ENCODE measurements around the gene RALY. TPM values are rescaled to one million over a fixed set of nuclear protein-coding genes. Genes with fewer than 3 reads are reported as not detected.

Gene RALY
- total and polyA plus RNA-seq, 2 donors (not counting 3 experiments of a cell fraction or from before 2014, with no cell fraction given) = 142 to 146 TPM

GRCh38 chr20:34017610-34018009, 23.9 kb downstream of the RALY start:
- Histone ChIP-seq H3K9ac (replicated peaks; ENCODE audit: extremely low read depth, insufficient read depth, low read length) (no peak overlapping the region), H3K36me3 (ENCODE audit: control insufficient read depth in 2 of 2, extremely low read depth in 1 of 2, insufficient read depth in 2 of 2, low read length in 2 of 2) (no peaks in the 10 kb centered on the region), H3K27ac (ENCODE audit: insufficient read depth, low read depth, low read length) (no peak overlapping the region), H3K9me3 (replicated peaks; ENCODE audit: control insufficient read depth, insufficient read depth, low read length) (no peaks in the 10 kb centered on the region), H3K4me1 (ENCODE audit: control insufficient read depth, extremely low read depth, insufficient read depth, low read length) (no peaks in the 10 kb centered on the region), H3K4me2 (ENCODE audit: insufficient read depth, low read length) (no peak overlapping the region), H3K9me1 (replicated peaks; ENCODE audit: control insufficient read depth, extremely low read depth, insufficient read depth, low read length) (no peaks in the 10 kb centered on the region), H2AFZ (ENCODE audit: low read depth, low read length) (no peak overlapping the region), H3K4me3 (replicated peaks in 1 of 3; ENCODE audit: insufficient read depth in 1 of 3, low read depth in 1 of 3, low read length in 3 of 3) (no peak overlapping the region), H4K20me1 (replicated peaks; ENCODE audit: control insufficient read depth, extremely low read depth, insufficient read depth, low read length) (peaks cover 15% of the 10 kb centered on the region), H3K79me2 (ENCODE audit: control insufficient read depth, insufficient read depth, low read length) (peaks cover 87% of the 10 kb centered on the region), H3K27me3 (ENCODE audit: control insufficient read depth in 2 of 2, insufficient read depth in 2 of 2, low read length in 2 of 2) (no peaks in the 10 kb centered on the region)
- ChIA-PET POLR2A (no interaction called here), CTCF (interaction anchor here (0.7 to 1.6 kb wide), 4 partner anchors 8 to 155 kb away, joined by 3 read pairs; no protein-coding TSS in a partner anchor)
- DNase-seq (ENCODE audit: low read depth, low spot score) (no peak), FAIRE-seq (no peak)
- intact Hi-C loops (cut with micrococcal nuclease) = no loop called here
- dilution Hi-C loops (cut with MboI; ENCODE audit: extremely low pct_ligation_motif_present, low sequenced_read_pairs) = no loop called here
- TF ChIP-seq, protein P1, sequence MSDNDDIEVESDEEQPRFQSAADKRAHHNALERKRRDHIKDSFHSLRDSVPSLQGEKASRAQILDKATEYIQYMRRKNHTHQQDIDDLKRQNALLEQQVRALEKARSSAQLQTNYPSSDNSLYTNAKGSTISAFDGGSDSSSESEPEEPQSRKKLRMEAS (IDR thresholded peaks at IDR 0.05; ENCODE audit: insufficient read depth, insufficient read length) = no peak
- TF ChIP-seq GATA2 (IDR thresholded peaks at IDR 0.05; ENCODE audit: insufficient read depth, insufficient read length, low read depth, low read length) = no peak
- no peak for TF ChIP-seq FOS (IDR thresholded peaks at IDR 0.05; ENCODE audit: borderline replicate concordance, insufficient read depth, low read length)
- BruUV-seq (replicated peaks) = no TSS peak

- intact Hi-C loops (cut with micrococcal nuclease) = no loop called here
- no peaks in the 10 kb centered on the region for H3K9me1 ChIP-seq (replicated peaks; ENCODE audit: control insufficient read depth, extremely low read depth, insufficient read depth, low read length)
- POLR2A ChIA-PET = no interaction called here
- no peaks in the 10 kb centered on the region for H3K27me3 ChIP-seq (ENCODE audit: control insufficient read depth in 2 of 2, insufficient read depth in 2 of 2, low read length in 2 of 2)
- peaks cover 15% of the 10 kb centered on the region for H4K20me1 ChIP-seq (replicated peaks; ENCODE audit: control insufficient read depth, extremely low read depth, insufficient read depth, low read length)
- dilution Hi-C loops (cut with MboI; ENCODE audit: extremely low pct_ligation_motif_present, low sequenced_read_pairs) = no loop called here
- H3K27ac ChIP-seq (ENCODE audit: insufficient read depth, low read depth, low read length) = no peak overlapping the region
- no peak overlapping the region for H3K4me2 ChIP-seq (ENCODE audit: insufficient read depth, low read length)
- no peak overlapping the region for H2AFZ ChIP-seq (ENCODE audit: low read depth, low read length)
- FAIRE-seq (no peak), DNase-seq (ENCODE audit: low read depth, low spot score) (no peak)
- H3K4me3 ChIP-seq (replicated peaks in 1 of 3; ENCODE audit: insufficient read depth in 1 of 3, low read depth in 1 of 3, low read length in 3 of 3) = no peak overlapping the region
- H3K79me2 ChIP-seq (ENCODE audit: control insufficient read depth, insufficient read depth, low read length) = peaks cover 87% of the 10 kb centered on the region
- BruUV-seq (replicated peaks) = no TSS peak
- no peaks in the 10 kb centered on the region for H3K9me3 ChIP-seq (replicated peaks; ENCODE audit: control insufficient read depth, insufficient read depth, low read length)
- CTCF ChIA-PET = no interaction called here
- no peaks in the 10 kb centered on the region for H3K4me1 ChIP-seq (ENCODE audit: control insufficient read depth, extremely low read depth, insufficient read depth, low read length)
- H3K9ac ChIP-seq (replicated peaks; ENCODE audit: extremely low read depth, insufficient read depth, low read length) = no peak overlapping the region
- no peak for TF ChIP-seq GATA2 (IDR thresholded peaks at IDR 0.05; ENCODE audit: insufficient read depth, insufficient read length, low read depth, low read length)
- no peak for TF ChIP-seq MYC (IDR thresholded peaks at IDR 0.05; ENCODE audit: low read depth, low read length)
- no peak for TF ChIP-seq POLR2AphosphoS5 (IDR thresholded peaks at IDR 0.05; ENCODE audit: insufficient read depth, low read depth, low read length)
- no peak for TF ChIP-seq JUN (IDR thresholded peaks at IDR 0.05; ENCODE audit: borderline replicate concordance, insufficient read depth, insufficient read length, low read depth)
- TF ChIP-seq, protein P2, sequence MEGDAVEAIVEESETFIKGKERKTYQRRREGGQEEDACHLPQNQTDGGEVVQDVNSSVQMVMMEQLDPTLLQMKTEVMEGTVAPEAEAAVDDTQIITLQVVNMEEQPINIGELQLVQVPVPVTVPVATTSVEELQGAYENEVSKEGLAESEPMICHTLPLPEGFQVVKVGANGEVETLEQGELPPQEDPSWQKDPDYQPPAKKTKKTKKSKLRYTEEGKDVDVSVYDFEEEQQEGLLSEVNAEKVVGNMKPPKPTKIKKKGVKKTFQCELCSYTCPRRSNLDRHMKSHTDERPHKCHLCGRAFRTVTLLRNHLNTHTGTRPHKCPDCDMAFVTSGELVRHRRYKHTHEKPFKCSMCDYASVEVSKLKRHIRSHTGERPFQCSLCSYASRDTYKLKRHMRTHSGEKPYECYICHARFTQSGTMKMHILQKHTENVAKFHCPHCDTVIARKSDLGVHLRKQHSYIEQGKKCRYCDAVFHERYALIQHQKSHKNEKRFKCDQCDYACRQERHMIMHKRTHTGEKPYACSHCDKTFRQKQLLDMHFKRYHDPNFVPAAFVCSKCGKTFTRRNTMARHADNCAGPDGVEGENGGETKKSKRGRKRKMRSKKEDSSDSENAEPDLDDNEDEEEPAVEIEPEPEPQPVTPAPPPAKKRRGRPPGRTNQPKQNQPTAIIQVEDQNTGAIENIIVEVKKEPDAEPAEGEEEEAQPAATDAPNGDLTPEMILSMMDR (IDR thresholded peaks at IDR 0.05; ENCODE audit: extremely low read depth in 1 of 2, insufficient read depth in 1 of 2, low read depth in 1 of 2, low read length in 2 of 2) = no peak
- TF ChIP-seq POLR2A (IDR thresholded peaks at IDR 0.05; ENCODE audit: low read depth, low read length) = no peak
- no peak for TF ChIP-seq EZH2 (IDR thresholded peaks at IDR 0.05; ENCODE audit: borderline replicate concordance, low read depth, low read length, severe bottlenecking)
- TF ChIP-seq, protein P1 (IDR thresholded peaks at IDR 0.05; ENCODE audit: insufficient read depth, insufficient read length) = no peak
- TF ChIP-seq FOS (IDR thresholded peaks at IDR 0.05; ENCODE audit: borderline replicate concordance, insufficient read depth, low read length) = no peak
- no peaks in the 10 kb centered on the region for H3K36me3 ChIP-seq (ENCODE audit: control insufficient read depth in 2 of 2, extremely low read depth in 1 of 2, insufficient read depth in 2 of 2, low read length in 2 of 2)
Measured at GRCh38 chr20:34018166-34018565, 24.5 kb downstream of the RALY start.

Data from endothelial cell of umbilical vein (primary cell).